Stimulated activated CD8-positive, alpha-beta memory T cell treated with anti-CD3 and anti-CD28 coated beads, Interleukin-12 subunit alpha, Interleukin-12 subunit beta, amount 100 ng/mL, for 24 hours (primary cell): ENCODE results near the gene POLE2.
A peak's percentile ranks its signal among the peaks of the same experiment; 100 is the strongest.
"Not testable (repeated sequence)": the region's sequence is repeated elsewhere in the genome, so short reads cannot be mapped to it uniquely, and the experiment has no call there.

ENCODE experiments used
- DNase-seq: peaks from one replicate; pipeline ENCODE4 v3.0.0-alpha.2; 2020; ENCODE audit errors: extremely low read depth

The POLE2 gene

GRCh38 chr14:49687942-49688700, at the start of gene POLE2:
Gene POLE2 (minus strand): TSS chr14:49688214. CDS start chr14:49688203, 11 bp downstream.
- peak; percentile 54 for DNase-seq

GRCh38 chr14:49735669-49736068, 47.7 kb upstream of the POLE2 start:
- DNase-seq = not testable (repeated sequence)

- no peak for DNase-seq
Measured at GRCh38 chr14:49733836-49734235, 45.8 kb upstream of the POLE2 start.

- no peak for DNase-seq
Measured at GRCh38 chr14:49732896-49733295, 44.9 kb upstream of the POLE2 start.

- DNase-seq = no peak
Measured at GRCh38 chr14:49727171-49727570, 39.2 kb upstream of the POLE2 start.

GRCh38 chr14:49721733-49722435, 33.9 kb upstream of the POLE2 start:
- DNase-seq = not testable (repeated sequence)

- no peak for DNase-seq
Measured at GRCh38 chr14:49720744-49721143, 32.7 kb upstream of the POLE2 start.

GRCh38 chr14:49710993-49711392, 23.0 kb upstream of the POLE2 start:
- DNase-seq = not testable (repeated sequence)

GRCh38 chr14:49704471-49704870, 16.5 kb upstream of the POLE2 start:
- not testable (repeated sequence) for DNase-seq

- no peak for DNase-seq
Measured at GRCh38 chr14:49703965-49704364, 16.0 kb upstream of the POLE2 start.

GRCh38 chr14:49702725-49703124, 14.7 kb upstream of the POLE2 start:
- no peak for DNase-seq

- not testable (repeated sequence) for DNase-seq
Measured at GRCh38 chr14:49693735-49694124, 5.7 kb upstream of the POLE2 start.

- DNase-seq = peak; percentile 49
Measured at GRCh38 chr14:49692811-49693734, 5.1 kb upstream of the POLE2 start, which contains the start of gene KLHDC1. Gene KLHDC1 (plus strand): TSS chr14:49693120. CDS start chr14:49693195, 75 bp downstream.

- DNase-seq = no peak
Measured at GRCh38 chr14:49692193-49692757, 4.3 kb upstream of the POLE2 start.

- no peak for DNase-seq
Measured at GRCh38 chr14:49691031-49691430, 3.0 kb upstream of the POLE2 start.

GRCh38 chr14:49688701-49689030, 652 bp upstream of the POLE2 start:
- DNase-seq = no peak

- DNase-seq = no peak
Measured at GRCh38 chr14:49686425-49686824, 1.6 kb downstream of the POLE2 start.

GRCh38 chr14:49679271-49679670, 8.7 kb downstream of the POLE2 start:
- DNase-seq = no peak

- DNase-seq = no peak
Measured at GRCh38 chr14:49677643-49678042, 10.4 kb downstream of the POLE2 start.

GRCh38 chr14:49673586-49673985, 14.4 kb downstream of the POLE2 start:
- no peak for DNase-seq

GRCh38 chr14:49670475-49670874, 17.5 kb downstream of the POLE2 start:
- DNase-seq = no peak
